Measurements from ENCODE around the gene COL15A1. TPM values are rescaled to one million over a fixed set of nuclear protein-coding genes. Genes with fewer than 3 reads are reported as not detected.

The COL15A1 gene
- polyA plus RNA-seq, 1 experiment, result 112 TPM

DNA sequence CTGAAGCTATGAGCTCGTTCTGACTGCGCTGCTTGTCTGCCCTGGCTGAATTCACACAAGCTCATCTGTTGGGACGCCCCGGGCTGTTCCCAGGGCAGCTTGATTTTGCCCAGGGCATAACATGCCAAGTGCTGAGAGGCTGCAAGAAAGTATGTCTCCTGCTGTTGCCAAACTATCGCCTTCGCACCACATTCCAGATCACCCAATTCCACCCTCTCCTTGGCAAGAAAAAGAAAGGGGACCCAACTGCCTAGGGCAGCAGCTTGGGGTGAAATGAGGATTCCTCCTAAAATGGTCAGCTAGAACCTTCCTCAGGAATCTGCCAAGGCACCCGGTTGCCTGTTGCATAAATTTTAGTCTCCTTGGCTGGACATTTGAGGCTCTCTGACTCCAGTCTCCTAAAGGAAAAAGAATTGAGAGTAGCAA lies 21.2 kb downstream of the COL15A1 start:
- Histone ChIP-seq H3K27me3 (ENCODE audit: control insufficient read depth, insufficient read depth, low read length) (no peaks in the 10 kb centered on the region), H3K4me3 (ENCODE audit: low read depth, low read length) (no peak overlapping the region), H3K36me3 (ENCODE audit: control insufficient read depth, insufficient read depth, low read length) (peaks cover 1% of the 10 kb centered on the region; the same call in 1 of the 2 replicates)
- ChIA-PET POLR2A (interaction anchor here (1.8 kb wide), 1 partner anchor 24 kb away, joined by 5 read pairs; no protein-coding TSS in a partner anchor), CTCF (interaction anchor here (0.7 to 4.4 kb wide), 7 partner anchors 8 to 103 kb away, joined by 3 to 24 read pairs (median 4); no protein-coding TSS in a partner anchor)
- no peak for DNase-seq (ENCODE audit: low read depth)
- TF ChIP-seq, protein P1, sequence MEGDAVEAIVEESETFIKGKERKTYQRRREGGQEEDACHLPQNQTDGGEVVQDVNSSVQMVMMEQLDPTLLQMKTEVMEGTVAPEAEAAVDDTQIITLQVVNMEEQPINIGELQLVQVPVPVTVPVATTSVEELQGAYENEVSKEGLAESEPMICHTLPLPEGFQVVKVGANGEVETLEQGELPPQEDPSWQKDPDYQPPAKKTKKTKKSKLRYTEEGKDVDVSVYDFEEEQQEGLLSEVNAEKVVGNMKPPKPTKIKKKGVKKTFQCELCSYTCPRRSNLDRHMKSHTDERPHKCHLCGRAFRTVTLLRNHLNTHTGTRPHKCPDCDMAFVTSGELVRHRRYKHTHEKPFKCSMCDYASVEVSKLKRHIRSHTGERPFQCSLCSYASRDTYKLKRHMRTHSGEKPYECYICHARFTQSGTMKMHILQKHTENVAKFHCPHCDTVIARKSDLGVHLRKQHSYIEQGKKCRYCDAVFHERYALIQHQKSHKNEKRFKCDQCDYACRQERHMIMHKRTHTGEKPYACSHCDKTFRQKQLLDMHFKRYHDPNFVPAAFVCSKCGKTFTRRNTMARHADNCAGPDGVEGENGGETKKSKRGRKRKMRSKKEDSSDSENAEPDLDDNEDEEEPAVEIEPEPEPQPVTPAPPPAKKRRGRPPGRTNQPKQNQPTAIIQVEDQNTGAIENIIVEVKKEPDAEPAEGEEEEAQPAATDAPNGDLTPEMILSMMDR (IDR thresholded peaks at IDR 0.05; ENCODE audit: insufficient read depth, low read depth, low read length), result no peak

DNA sequence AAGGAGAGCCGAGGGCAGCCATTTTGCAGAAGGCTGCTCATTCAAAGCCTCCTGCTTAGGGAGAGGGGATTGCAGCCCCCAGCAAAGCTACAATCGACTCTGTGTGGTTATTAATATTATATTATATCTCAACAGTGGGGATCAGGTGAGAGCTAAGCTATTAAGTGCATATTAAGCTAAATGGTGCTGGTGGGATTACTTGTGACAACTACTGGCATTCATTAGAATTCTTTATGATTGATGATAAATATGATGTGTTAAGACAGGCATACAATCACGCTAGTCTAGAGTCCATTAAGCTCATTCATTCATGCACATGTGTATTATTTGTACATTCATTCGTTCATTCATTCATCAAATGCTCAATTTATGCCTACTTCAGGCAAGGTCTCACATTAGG lies 23.0 kb downstream of the COL15A1 start:
- H3K4me3 ChIP-seq (ENCODE audit: low read depth, low read length), result no peak overlapping the region
- POLR2A ChIA-PET, result no interaction called here
- no peaks in the 10 kb centered on the region for H3K27me3 ChIP-seq (ENCODE audit: control insufficient read depth, insufficient read depth, low read length)
- no peak for DNase-seq (ENCODE audit: low read depth)
- TF ChIP-seq, protein P1 (IDR thresholded peaks at IDR 0.05; ENCODE audit: insufficient read depth, low read depth, low read length), result no peak
- 0 out of 2 replicates have a peak, but pooled peaks cover 1% of the 10 kb centered on the region for H3K36me3 ChIP-seq (ENCODE audit: control insufficient read depth, insufficient read depth, low read length)
- CTCF ChIA-PET, result interaction anchor here (0.8 to 1.6 kb wide), 5 partner anchors 8 to 34 kb away, joined by 3 to 4 read pairs (median 3); no protein-coding TSS in a partner anchor

DNA sequence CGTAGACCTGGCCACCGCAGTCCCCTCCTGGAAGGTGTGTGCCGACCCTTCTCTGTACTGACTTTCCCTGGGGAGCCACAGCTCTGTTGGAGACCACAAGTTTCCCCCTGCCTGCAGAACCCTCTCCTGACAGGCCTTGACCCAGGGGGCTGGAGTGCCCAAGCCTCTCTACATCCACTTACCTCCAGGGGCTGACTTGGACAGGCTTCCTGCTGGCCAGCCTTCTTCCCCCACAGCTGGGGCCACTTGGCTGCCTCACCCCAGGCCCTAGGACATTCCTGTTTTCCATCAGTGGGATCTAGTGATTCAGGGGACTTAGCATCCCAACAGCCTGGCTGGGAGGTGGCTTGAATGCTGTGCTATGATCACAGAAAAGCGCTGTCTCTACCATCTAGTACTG lies 23.6 kb downstream of the COL15A1 start:
- no peak for DNase-seq (ENCODE audit: low read depth)
- Histone ChIP-seq H3K36me3 (ENCODE audit: control insufficient read depth, insufficient read depth, low read length) (0 out of 2 replicates have a peak, but pooled peaks cover 1% of the 10 kb centered on the region), H3K4me3 (ENCODE audit: low read depth, low read length) (no peak overlapping the region), H3K27me3 (ENCODE audit: control insufficient read depth, insufficient read depth, low read length) (no peaks in the 10 kb centered on the region)
- ChIA-PET POLR2A (no interaction called here), CTCF (interaction anchor here (1.0 to 1.5 kb wide), 3 partner anchors 10 to 23 kb away, joined by 3 read pairs; no protein-coding TSS in a partner anchor)
- TF ChIP-seq, protein P1 (IDR thresholded peaks at IDR 0.05; ENCODE audit: insufficient read depth, low read depth, low read length), result no peak

DNA sequence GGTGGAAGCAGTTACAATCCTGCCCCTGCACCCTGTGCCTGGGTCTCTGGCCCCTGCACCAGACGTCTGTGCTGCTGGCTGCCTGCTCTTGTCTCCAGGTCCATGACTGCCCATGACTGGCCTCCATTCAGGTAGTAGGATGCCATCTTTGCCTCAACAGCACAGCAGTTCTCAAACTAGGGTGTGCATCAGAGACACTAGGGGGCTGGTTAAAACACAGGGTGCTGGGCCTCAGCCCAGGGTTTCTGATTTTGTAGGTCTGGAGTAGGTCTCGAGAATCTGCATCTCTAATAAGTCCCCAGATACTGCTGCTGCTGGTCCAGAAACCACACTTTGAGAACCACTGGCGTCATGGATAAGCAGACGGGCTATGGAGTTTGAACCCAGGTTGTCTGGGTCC lies 24.0 kb downstream of the COL15A1 start:
- H3K27me3 ChIP-seq (ENCODE audit: control insufficient read depth, insufficient read depth, low read length), result 0 out of 2 replicates have a peak, but pooled peaks cover under 1% of the 10 kb centered on the region
- no peak for DNase-seq (ENCODE audit: low read depth)
- H3K36me3 ChIP-seq (ENCODE audit: control insufficient read depth, insufficient read depth, low read length), result 0 out of 2 replicates have a peak, but pooled peaks cover 1% of the 10 kb centered on the region
- CTCF ChIA-PET, result interaction anchor here (1.3 kb wide), 1 partner anchor 31 kb away, joined by 8 read pairs; no protein-coding TSS in a partner anchor
- POLR2A ChIA-PET, result no interaction called here
- TF ChIP-seq, protein P1 (IDR thresholded peaks at IDR 0.05; ENCODE audit: insufficient read depth, low read depth, low read length), result no peak
- H3K4me3 ChIP-seq (ENCODE audit: low read depth, low read length), result no peak overlapping the region

DNA sequence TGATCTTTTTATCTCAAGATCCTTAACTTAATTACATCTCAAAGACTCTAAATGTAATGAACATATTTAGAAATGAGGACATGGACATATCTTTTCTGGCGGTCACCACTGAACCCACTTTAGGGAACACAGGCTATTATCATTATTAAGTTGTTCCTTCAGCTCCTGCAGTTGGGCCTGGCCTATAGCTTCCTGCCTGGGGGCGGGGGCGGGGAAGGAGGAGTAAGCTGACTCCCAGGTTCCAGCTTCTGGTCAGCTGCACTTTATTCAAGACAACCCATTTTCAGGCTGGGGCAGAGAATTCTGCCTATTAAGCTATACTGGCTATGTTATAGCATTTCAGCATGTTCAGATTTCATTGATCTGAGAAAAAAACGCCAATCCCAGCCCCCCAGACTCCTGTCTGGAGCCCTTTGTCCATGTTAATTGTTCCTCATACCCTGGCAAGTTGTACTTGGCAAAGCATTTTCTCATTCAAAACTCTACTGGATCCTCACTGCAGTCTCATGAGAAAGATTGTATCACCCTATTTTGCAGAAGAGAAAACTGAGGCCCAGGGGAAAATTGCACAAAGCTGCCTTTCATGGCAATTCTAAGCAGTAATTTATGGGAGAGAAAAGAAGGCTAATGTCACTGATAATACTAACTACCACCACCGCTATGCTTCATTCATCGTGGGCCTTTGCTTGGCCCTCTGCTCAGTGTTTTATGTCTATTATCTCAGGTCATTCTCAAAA lies 25.1 kb downstream of the COL15A1 start:
- H3K4me3 ChIP-seq (ENCODE audit: low read depth, low read length), result no peak overlapping the region
- CTCF ChIA-PET, result interaction anchor here (1.2 to 1.3 kb wide), 2 partner anchors 29 to 30 kb away, joined by 3 to 8 read pairs; no protein-coding TSS in a partner anchor
- POLR2A ChIA-PET, result no interaction called here
- TF ChIP-seq, protein P1 (IDR thresholded peaks at IDR 0.05; ENCODE audit: insufficient read depth, low read depth, low read length), result no peak
- H3K27me3 ChIP-seq (ENCODE audit: control insufficient read depth, insufficient read depth, low read length), result peaks cover 3% of the 10 kb centered on the region; the same call in 1 of the 2 replicates
- H3K36me3 ChIP-seq (ENCODE audit: control insufficient read depth, insufficient read depth, low read length), result 0 out of 2 replicates have a peak, but pooled peaks cover 1% of the 10 kb centered on the region
- no peak for DNase-seq (ENCODE audit: low read depth)
